Stimulated activated CD8-positive, alpha-beta memory T cell treated with anti-CD3 and anti-CD28 coated beads, Interleukin-4, amount 100 ng/mL, for 1 hour (primary cell): ENCODE data around the gene DUOX1.

ENCODE experiments used
- DNase-seq, 2 donors: peaks; one replicate each; pipeline ENCODE4 v3.0.0-alpha.2; 2020; ENCODE audit warnings: low read depth in 2 of 2, low spot score in 1 of 2

The DUOX1 gene

DNA sequence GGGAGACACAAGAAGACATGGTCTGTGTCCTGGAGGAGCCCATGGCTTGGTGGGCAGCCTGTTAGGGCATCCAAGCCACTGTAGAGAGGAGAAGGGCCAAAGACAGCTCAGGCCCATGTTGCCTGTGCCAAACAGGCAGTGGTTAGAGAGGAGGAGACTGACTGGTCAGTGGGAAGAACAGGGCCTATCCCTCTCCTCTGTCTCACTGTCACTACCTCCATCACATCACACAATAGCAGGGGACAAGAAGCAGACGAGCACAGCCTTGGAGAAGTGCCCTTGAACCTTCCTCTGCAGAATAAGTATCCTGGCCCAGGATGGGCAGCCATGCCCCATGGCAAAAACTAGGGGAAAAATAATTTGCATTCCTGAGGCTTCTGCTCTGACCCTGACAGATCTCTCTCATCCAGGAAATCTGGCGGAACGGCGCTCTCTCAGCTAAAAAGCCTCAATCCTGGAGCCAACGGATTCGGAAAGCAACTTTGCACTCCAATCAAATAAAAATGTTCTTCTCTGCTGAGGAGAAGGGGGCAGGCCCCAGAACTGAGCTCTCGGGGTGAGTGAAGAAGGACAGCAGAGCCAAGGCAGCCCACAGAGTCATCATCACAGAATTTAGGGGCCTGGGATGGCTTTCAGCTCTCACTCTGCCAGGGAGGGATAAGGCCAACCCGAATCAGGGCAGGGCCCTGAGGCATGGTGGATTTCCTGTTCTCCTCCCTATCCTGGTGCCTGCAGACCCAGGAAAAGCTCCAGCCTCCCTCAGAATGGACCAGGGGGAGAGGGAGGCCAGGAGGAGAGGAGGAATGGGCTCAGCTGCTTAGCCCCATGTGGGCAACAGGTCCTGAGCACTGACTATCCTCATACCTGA is 56.3 kb downstream of the DUOX1 start:
- no peak for DNase-seq

DNA sequence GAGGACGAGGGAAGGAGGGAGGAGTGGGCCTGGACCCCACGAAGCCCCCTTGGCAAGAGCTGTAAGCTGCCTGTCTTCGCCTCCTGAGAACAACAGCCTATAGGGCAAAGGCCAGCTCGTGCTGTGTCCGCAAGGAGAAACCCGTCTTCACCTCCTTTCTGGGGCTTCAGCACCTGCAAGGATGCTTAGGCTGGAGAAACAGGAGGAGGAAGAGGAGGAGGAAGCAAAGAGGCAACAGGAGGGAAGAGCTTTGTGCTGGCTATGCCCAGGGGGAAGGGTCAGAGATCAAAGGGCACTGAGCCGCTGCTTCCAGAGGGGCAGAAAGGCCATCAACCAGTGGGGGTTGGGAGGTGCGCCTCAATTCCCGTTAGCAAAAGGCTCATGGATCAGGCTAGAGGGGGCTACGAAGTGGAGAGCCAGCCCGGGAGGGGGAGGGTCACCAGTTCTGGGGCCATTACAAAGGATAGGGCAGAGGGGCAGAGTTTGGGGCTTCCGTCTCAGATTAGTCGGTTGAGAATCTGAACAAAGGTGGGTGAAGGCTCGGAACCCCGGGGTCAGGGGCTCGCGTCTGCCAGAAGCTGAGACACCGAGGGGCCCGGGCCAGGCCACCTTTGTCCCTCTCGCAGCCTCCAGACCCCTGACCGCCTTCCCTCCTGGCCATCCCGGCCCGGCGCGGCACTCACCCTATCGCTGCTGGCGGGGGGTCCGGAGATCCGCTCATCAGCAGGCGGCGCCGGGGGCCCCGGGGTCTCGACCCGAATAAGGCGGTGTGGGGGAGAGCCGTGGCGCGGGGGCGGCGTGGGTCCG is 57.2 kb downstream of the DUOX1 start:
- no peak for DNase-seq

DNA sequence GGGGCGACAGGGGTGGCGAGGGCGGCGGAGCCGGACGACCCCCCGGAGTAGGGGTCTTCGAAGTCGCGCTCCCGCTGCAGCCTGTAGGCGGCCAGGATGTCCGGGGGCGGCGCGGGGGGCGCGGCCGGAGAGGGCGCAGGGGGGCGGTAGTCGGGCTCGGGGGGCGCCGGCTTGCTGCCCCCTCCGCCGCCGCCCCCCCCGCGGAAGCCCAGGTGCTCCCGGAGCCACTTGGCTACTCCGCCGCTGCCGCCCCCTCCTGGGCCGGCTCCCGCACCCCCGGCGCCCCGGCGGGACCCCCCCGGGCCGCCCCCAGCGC is 57.7 kb downstream of the DUOX1 start:
- no peak for DNase-seq

DNA sequence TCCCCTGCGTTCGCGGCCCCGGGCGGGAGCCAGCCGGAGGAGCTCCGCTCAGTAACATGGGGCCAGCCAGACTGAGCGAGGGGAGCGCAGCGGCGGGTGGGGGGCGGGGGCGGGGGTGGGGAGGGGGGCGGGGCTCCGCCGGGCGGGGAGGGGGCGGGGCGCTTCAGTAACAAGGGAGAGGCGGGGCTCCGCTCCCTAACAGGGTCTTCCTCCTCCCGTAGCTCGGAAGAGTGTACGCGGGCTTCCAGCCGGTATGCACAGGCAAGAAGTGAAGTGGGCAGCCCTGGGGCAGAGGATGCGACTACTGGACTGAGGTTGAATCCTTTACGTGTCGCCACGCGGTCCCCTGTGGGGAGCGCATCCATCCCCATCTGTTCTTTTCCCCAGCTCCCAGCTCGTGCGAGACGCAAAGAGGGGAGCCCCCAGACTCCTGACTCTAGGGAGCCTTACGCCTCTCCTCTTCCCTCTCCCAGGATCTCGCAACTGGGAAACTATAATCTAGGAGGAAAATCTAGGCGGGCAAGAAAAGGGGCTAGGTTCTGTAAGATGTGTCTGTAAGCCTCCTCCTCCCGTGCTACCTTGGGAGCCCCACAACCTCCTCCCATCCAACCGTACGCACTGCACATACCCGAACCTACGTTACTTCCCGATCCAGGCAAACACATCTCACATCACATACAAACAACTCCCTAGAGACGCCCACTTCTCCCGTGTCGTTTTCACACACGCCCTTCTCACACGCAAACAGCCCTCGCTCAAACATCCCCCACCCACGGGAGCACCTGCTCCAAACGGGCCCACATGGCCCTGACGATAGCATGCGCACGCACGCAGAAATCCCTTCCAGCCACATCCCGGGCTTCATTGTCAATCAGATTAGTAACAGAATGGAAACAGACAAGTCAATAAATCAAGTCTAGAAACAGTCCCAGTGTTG is 58.4 kb downstream of the DUOX1 start, which contains the start of gene SHF:
TSS of gene SHF (minus strand) at position 73 of the 937 bp plus-strand sequence. CDS start at position 58, 15 bp downstream.
- DNase-seq: peak in 1 of 2 donors; percentile 33

DNA sequence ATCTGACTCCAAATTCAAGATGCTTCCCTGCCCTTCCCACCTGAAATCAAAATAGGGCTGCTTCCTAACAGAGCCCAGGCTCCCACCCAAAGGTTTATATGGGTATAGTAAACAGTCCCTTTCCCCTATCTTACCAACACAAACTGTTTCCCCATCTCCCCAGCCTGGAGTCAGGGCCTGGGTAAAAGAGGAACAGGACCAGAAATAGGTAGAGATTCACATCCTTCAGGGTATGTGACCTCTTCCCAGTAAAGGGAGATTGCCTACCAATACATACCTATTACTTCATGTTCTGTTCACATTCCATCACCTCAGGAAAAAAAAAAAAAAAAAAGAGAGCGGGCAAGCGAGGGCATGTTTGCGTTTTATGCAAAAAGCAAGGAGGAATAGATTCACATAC is 67.7 kb downstream of the DUOX1 start:
- no peak for DNase-seq

DNA sequence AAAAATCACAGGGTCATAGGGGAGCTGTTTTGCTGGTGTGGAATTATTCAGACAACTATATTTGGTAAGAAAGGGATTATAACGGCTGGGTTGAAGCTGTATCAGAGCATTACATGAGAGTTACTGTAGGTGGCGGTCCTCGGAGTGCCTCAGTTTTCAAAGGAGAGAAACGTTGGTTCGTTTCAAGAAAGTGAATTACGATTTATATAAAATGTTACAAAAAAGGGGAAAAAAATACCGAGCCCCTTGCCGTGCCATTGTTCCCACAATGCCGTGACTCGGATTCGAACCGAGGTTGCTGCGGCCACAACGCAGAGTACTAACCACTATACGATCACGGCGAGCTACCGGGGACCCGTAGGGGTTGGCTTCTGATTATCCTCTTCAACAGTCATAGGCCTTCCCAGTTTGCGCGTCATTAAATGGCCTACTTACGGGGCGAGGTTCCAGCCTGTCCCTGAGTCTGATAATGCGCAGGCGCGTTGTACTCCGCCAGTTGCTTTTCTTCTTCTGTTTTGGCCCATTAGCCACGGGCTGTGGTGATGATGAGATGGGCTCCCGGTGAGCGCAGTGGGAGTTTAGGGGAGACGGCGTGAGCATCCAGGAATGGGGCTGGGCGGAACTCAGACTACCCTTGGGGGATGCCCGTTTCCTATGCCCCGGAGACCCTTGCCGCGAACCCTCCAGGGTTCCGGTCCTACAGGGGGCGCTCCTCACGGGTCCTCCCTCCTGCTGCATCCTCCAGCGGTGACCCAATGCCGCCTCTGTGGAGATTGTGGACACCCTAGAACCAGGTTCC is 68.7 kb downstream of the DUOX1 start:
- peak; percentile 84 to 89 for DNase-seq

DNA sequence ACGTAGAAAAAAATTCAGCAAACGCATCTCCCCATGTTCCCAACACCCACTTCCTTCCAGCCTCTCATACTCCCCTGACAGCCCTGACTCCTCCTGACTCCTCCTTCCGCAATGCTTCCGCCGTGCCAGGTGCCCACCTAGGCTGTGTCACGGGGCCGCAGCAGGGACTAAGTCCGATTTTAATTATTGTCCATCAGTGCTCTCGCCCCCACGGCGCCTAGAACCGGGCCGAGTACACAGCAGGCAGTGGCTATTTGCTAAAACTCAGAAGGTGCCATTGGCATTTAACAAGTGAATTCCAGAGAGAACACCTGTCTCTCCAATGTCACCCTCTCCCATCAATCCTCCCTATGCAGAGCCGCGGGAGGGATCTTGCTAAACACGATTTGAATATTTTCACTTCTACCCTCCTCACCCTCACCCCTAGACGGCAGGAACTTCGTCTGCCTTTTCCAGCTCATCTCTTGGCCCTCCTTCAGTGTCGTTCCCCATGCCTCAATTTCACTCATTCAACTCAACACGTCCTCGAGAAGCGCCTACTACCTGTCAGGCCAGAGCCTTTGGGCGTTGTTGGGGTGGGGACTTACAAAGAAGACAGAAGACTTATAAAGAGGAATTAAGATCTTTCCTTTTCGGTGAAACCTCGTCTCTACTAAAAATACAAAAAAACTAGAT is 69.5 kb downstream of the DUOX1 start:
- no peak for DNase-seq

DNA sequence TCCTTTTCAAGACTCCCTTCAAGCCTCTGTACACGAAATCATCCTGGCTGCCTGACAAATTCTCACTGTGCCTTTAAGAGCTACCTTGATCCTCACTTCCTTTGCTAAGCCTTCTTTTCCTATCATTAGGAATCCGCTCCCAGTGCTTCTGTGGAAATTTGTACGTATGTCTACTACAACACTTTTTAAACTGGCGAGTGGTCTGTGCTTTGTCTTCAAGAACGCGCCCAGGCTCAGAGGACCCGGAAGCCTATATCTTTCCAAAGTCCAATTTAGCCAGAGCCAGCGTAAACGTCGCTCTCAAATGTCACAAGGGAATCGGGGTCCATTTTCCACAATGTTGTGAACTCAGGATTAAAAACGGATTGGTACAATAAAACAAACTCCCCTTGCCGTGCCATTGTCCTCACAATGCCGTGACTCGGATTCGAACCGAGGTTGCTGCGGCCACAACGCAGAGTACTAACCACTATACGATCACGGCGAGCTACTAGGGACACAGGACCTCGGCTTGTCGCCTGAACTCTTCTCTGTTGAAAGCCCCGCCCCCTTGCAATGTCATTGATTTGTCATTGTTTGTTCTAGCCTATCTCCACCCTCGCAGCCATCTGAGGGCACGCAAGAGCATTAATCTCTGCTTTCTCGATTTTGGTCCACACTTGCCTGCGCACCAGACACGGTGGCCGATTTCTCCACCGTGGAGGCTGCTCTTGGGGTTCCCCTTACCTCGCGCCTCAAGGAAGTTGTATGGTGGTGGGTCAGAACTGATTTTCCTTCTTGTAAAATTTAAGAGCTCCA is 70.4 kb downstream of the DUOX1 start:
- peak; percentile 95 to 98 for DNase-seq

DNA sequence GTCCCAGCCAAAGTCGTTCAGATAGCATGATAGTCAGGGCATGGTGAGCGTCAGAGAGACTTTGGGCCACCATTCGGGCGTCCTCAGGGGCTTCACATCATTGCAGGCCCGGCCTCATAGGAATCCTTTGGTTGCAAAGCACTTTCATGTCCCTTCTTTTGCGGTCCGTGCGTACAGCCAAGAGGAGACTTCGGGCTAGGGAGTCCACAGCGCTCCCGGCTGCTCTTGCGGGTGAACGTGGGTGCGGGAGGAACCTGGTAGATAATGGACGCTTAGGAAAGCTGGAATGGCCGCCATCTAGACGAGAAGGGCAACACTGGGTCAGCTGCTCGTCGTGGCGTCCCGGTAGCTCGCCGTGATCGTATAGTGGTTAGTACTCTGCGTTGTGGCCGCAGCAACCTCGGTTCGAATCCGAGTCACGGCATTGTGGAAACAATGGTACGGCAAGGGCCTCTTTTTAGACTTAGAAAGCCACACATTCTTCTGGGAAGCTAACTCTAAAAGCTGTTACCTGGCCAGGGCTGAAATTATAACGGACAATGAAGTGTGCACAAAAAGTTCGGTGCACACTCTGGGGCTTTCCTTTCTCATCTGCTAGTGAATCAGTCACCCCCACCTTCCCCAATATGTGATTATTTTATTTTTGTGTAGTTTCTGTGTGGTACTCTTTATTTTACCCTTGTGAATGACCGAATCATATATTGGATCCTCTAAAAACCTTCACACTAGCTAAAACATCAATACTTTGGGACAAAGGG is 71.2 kb downstream of the DUOX1 start:
- DNase-seq: peak in 1 of 2 donors; percentile 51

DNA sequence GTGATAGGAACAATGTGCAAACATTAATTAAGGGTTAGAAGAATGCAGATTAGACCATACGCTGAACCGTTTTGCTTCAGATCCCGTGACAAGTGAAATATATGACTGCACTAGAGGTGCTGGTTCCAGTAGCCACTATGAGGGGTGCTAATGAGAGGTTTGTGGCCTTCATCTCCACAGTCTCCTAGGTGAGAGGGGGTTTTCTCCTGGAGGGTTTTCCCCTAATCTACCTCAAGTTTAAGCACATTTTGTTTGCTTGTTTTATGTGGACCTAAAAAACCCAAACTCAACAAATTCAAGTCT is 71.7 kb downstream of the DUOX1 start:
- DNase-seq: no peak

DNA sequence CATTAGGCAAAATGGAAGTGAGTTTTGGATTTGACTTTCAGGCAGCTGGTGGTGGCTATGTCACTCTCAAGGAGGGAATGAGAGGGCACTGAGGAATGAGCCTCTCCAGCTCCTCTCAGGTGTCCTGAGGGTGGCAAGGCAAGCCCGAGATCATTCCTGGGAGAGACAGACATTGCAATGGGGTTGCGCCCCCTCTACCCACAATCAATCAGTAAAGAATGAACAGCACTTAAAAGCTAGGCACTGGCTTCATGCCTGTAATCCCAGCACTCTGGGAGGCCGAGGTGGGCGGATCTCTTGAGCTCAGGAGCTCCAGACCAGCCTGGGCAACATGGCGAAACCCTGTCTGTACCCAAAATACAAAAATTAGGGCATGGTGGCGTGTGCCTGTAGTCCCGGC is 72.1 kb downstream of the DUOX1 start:
- no peak for DNase-seq

DNA sequence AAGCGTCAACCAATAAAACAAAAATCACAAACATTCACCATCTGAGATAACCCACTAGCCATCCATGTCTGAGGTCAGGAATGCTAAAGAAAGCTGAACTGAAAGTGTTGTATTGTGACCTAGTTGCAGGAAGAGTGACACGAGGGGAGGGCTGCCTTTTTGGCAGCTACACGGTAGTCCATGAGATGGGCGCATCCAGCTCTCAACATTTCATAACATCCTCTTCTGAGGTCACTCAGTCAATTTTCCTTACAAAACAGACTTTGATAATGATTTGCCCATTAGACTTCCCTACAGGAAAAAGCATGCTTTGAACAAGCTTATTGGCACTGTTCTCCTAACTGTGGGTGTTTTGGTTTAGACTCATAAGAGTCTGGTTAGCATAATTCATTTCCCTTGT is 73.4 kb downstream of the DUOX1 start:
- no peak for DNase-seq

DNA sequence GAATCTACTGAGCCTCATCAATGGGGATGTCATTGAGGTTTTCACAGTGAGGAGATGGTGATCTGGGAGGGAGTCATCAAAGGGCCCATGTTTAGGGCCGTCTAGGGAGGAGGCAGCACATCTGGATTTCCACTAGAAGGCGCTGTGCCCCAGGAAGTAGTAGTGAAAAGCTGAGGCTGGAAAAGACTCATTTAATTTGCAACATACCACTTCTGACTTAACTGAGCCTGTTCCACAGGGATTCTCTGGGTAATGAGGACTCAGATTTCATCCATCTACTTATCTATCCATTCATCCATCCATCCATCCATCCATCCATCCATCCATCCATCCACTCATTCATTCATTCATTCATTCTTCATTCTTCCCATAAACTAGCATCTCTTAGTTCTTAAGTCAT is 75.4 kb downstream of the DUOX1 start:
- DNase-seq: peak in 1 of 2 donors; percentile 16

DNA sequence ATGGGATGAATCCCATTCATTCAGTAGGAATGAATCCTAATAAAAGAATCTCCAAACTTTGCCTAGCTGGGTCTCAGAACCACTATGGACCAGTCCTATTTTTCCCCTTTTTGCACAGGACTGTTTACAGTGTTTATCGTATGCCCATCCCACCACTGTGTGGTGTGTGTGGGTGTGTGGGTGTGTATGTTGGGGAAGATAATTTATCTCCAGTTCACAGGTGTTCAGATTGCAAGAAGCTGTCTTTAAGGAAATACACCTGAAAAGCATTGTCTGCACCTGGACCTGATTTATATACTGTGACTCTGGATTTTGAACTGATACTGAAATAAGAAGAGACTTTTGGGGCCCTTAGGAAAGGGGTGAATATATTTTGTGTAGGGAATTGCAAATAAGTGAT is 82.7 kb downstream of the DUOX1 start:
- DNase-seq: no peak
